ENCODE data around the gene SST. TPM values are rescaled to one million over a fixed set of nuclear protein-coding genes. Genes with fewer than 3 reads are reported as not detected.

SST gene
- total and polyA plus RNA-seq, 2 of the 8 experiments (the other 6 are each of a cell fraction or from before 2014, with no cell fraction given) = 0.50 TPM; not detected in 1

DNA sequence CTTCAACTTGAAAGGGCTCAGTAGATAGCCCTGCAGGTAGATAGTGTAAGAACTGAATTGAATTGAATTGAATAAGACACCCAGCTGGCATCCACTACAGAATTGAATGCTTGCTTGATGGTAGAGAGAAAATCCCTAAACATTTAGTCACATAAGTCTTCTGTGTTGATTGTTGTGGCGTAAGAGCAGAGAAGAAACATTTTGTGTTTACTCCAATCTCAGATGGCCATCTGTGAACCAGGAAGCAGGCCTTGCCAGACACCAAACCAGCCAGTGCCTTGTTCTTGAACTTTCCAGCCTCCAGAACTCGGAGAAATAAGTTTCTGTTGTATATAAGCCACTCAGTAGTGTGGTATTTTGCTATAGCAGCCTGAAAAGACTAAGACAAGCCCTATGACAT, 43.6 kb downstream of the SST start:
- Histone ChIP-seq H3K23ac (ENCODE audit: insufficient read length) (no peak overlapping the region), H2BK15ac (ENCODE audit: low read length) (no peak overlapping the region), H3K27ac (ENCODE audit: low read depth, low read length) (no peak overlapping the region), H3K14ac (ENCODE audit: insufficient read length) (no peak overlapping the region), H3K18ac (ENCODE audit: extremely low read depth, low read length) (no peak overlapping the region), H2BK5ac (ENCODE audit: low read depth, low read length) (no peak overlapping the region), H3K9ac (replicated peaks in 1 of 4; ENCODE audit: extremely low read depth in 1 of 4, low read depth in 3 of 4, low read length in 3 of 4) (no peak overlapping the region), H4K20me1 (replicated peaks in 1 of 2; ENCODE audit: control insufficient read depth in 1 of 2, insufficient read depth in 2 of 2, low read length in 2 of 2) (no peaks in the 10 kb centered on the region), H3K56ac (replicated peaks; ENCODE audit: insufficient read length, low read depth, low read length) (no peak overlapping the region), H3K9me3 (ENCODE audit: insufficient read depth in 2 of 2, low read depth in 1 of 2, low read length in 1 of 2) (no peaks in the 10 kb centered on the region), H3K36me3 (ENCODE audit: control insufficient read depth in 2 of 4, insufficient read depth in 4 of 4, low read length in 3 of 4) (no peaks in the 10 kb centered on the region), H3K4me1 (replicated peaks in 1 of 4; ENCODE audit: control insufficient read depth in 3 of 4, insufficient read depth in 4 of 4, low read length in 3 of 4) (peaks cover 3 to 5% (median 4%) of the 10 kb centered on the region in 4 experiments), H3K27me3 (replicated peaks in 1 of 4; ENCODE audit: control insufficient read depth in 3 of 4, extremely low read depth in 1 of 4, insufficient read depth in 3 of 4, low read length in 3 of 4) (peaks cover 0 to 8% (median 5%) of the 10 kb centered on the region in 4 experiments; a peak in 5 of 7 replicates), H3K4me3 (ENCODE audit: extremely low read depth in 1 of 4, insufficient read depth in 2 of 4, low read depth in 3 of 4, low read length in 4 of 4) (no peak overlapping the region), H3K79me2 (ENCODE audit: control insufficient read depth in 1 of 2, insufficient read depth in 2 of 2, low read length in 2 of 2) (no peaks in the 10 kb centered on the region), H3K4ac (replicated peaks; ENCODE audit: insufficient read length, low read depth, low read length) (no peak overlapping the region), H2BK20ac (ENCODE audit: low read length) (no peak overlapping the region), H2AFZ (ENCODE audit: low read length) (no peak overlapping the region), H3K23me2 (ENCODE audit: low read depth, low read length) (no peaks in the 10 kb centered on the region), H2BK12ac (ENCODE audit: low read depth, low read length) (no peak overlapping the region), H2AK5ac (ENCODE audit: low read depth, low read length) (no peak overlapping the region), H3K79me1 (ENCODE audit: low read depth, low read length) (no peaks in the 10 kb centered on the region), H2BK120ac (replicated peaks; ENCODE audit: low read depth, low read length) (no peak overlapping the region), H4K91ac (replicated peaks; ENCODE audit: insufficient read length, low read length) (no peak overlapping the region), H4K5ac (ENCODE audit: insufficient read length, low read depth, low read length) (no peak overlapping the region), H4K8ac (ENCODE audit: extremely low read depth, insufficient read depth, low read length) (no peak overlapping the region), H3K4me2 (ENCODE audit: insufficient read depth in 1 of 2, low read depth in 2 of 2, low read length in 2 of 2) (no peak overlapping the region)
- no peak for TF ChIP-seq SAP30 (IDR thresholded peaks at IDR 0.05; ENCODE audit: insufficient read depth, insufficient replicate concordance, low read length)
- 91% methylated on average over 2 of the region's 2 CpGs; no CpG with 5 or more reads in 1 of the 2 experiments for WGBS, 2 experiments (ENCODE audit: extremely low coverage in 1 of 2, insufficient coverage in 1 of 2, insufficient read length in 1 of 2, insufficient replicate concordance in 2 of 2, low coverage in 1 of 2, low lambda C conversion rate in 2 of 2, missing lambda C conversion rate in 1 of 2)
- FAIRE-seq (no peak), DNase-seq (ENCODE audit: low read depth in 1 of 2, low spot score in 2 of 2) (no peak)
- CTCF ChIA-PET (ENCODE audit: partially characterized antibody) = interaction anchor here (0.5 to 1.4 kb wide), 4 partner anchors 9 to 308 kb away, joined by 3 to 5 read pairs (median 4); no protein-coding TSS in a partner anchor
- POLR2A ChIA-PET (ENCODE audit: partially characterized antibody) = no interaction called here
